IMR-90 (cell line): ENCODE data around the gene KMT2B.

Experiments used
- CTCF ChIP-seq: conservative IDR thresholded peaks from 2 replicates; pipeline ENCODE4 v1.5.1; 2012; ENCODE audit warnings: mild to moderate bottlenecking, low read depth, low read length, improper control_type of control experiment
- MXI1 ChIP-seq: IDR thresholded peaks from 2 replicates; pipeline ENCODE4 v1.6.1; 2012; ENCODE audit warnings: low read depth, mild to moderate bottlenecking, low read length, moderate library complexity, borderline replicate concordance
- POLR2A ChIP-seq: IDR thresholded peaks from 2 replicates; pipeline ENCODE4 v1.6.1; 2012; ENCODE audit warnings: mild to moderate bottlenecking, low read depth, low read length
- RCOR1 ChIP-seq: IDR thresholded peaks from 2 replicates; pipeline ENCODE4 v1.6.1; 2012; ENCODE audit warnings: mild to moderate bottlenecking, low read length, improper control_type of control experiment; ENCODE audit not compliant: insufficient replicate concordance
- SMC3 ChIP-seq: fragments of 150-350 bp; IDR thresholded peaks from 2 replicates; pipeline ENCODE4 v1.6.1; 2016; ENCODE audit warnings: low read depth, mild to moderate bottlenecking, antibody characterized with exemption, low read length, moderate library complexity

GRCh38 chr19:35748106-35749020 lies 30.6 kb downstream of the KMT2B start, which contains the start of gene LIN37:
- TF ChIP-seq RCOR1, result no peak
- TF ChIP-seq MXI1, result peak; percentile 55; the same call in 1 of the 2 replicates
- peak; percentile 93 for TF ChIP-seq POLR2A
- no peak for TF ChIP-seq SMC3
- TF ChIP-seq CTCF, result no peak
